DMS114 treated with DMSO at 0.1 percent for 48 hours (cell line): ENCODE results near the gene CLDN3.
A peak's percentile ranks its signal among the peaks of the same experiment; 100 is the strongest.

Experiments
- DNase-seq: peaks from one replicate; lab custom pipeline; 2025; ENCODE audit not compliant: unreplicated experiment; lab: John Stamatoyannopoulos, UW

The CLDN3 gene

GRCh38 chr7:73773700-73774517 lies 3.8 kb upstream of the CLDN3 start:
- no peak for DNase-seq

GRCh38 chr7:73770860-73771670 lies 995 bp upstream of the CLDN3 start:
- DNase-seq: no peak

DNA sequence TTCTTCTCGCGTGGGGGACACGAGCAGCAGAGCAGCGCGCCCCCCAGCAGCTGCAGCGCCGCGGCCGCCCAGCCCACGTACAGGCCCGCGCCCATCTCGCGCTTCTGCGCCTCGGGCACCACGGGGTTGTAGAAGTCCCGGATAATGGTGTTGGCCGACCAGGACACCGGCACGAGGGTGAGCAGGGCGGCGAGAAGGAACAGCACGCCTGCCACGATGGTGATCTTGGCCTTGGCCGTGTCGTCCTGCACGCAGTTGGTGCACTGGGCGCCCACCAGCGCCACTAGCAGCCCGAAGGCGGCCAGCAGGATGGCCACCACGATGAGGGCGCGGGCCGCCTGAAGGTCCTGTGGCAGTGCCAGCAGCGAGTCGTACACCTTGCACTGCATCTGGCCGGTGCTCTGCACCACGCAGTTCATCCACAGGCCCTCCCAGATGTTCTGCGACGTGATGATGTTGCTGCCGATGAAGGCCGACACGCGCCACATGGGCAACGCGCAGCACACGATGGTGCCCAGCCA lies 529 bp downstream of the CLDN3 start:
- DNase-seq: no peak

DNA sequence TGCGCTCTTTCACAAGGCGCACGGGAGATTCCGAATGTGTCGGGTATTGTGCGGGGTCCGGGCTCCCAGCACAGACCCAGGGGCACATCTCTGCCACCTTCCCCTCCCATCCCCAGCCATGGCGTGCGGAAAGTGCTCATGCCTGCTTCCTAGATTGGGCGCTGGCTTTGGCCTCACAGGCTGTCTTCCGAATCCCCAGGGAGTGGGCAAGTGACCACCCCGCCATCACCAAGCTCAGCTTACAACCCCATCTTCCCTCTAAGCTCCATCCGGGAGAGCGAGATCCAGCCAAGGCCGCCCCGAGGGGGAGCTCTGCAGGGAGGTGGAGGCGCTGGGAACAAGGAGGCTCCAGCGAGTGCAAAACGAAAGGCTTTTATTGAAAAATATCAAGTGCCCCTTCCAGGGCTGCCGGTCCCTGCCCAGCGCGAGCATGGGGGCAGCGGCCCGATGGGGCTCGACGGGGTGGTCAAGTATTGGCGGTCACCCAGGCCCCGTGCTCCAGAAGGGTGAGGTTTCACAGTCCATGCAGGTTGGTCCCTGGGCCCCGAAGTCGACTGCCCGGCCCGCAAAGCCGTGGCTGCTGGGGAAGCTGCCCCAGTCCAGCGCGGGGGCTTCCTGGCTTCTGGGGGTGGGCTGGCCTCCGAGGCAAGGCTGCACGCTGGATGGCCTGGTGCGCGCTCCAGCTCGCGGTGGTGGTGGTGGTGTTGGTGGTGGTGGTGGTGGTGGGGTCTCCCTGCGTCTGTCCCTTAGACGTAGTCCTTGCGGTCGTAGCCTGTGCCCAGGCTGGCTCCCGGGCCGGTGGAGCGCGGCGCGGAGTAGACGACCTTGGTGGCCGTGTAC lies 1.2 kb downstream of the CLDN3 start:
- no peak for DNase-seq

- no peak for DNase-seq
Measured at GRCh38 chr7:73766556-73767229, 3.4 kb downstream of the CLDN3 start.

DNA sequence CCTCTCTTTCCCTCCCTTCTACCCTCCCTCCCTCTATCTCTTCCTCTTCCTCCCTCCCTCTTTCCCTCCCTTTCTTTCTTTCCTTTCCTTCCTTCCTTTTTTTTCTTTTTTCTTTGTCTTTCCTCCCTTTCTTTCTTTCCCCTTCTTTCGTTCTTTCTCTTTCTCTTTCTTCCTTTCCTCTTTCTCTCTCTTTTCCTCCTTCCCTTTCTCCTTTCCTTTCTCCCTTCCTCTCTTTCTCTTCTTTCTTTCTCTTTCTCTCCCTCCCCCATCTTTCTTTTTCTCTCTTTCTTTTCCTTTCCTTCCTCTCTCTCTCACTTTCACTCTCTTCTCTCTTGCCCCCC lies 7.4 kb downstream of the CLDN3 start:
- DNase-seq: no peak

GRCh38 chr7:73761854-73762658 lies 8.0 kb downstream of the CLDN3 start:
- no peak for DNase-seq

GRCh38 chr7:73758581-73759138 lies 11.4 kb downstream of the CLDN3 start:
- no peak for DNase-seq

DNA sequence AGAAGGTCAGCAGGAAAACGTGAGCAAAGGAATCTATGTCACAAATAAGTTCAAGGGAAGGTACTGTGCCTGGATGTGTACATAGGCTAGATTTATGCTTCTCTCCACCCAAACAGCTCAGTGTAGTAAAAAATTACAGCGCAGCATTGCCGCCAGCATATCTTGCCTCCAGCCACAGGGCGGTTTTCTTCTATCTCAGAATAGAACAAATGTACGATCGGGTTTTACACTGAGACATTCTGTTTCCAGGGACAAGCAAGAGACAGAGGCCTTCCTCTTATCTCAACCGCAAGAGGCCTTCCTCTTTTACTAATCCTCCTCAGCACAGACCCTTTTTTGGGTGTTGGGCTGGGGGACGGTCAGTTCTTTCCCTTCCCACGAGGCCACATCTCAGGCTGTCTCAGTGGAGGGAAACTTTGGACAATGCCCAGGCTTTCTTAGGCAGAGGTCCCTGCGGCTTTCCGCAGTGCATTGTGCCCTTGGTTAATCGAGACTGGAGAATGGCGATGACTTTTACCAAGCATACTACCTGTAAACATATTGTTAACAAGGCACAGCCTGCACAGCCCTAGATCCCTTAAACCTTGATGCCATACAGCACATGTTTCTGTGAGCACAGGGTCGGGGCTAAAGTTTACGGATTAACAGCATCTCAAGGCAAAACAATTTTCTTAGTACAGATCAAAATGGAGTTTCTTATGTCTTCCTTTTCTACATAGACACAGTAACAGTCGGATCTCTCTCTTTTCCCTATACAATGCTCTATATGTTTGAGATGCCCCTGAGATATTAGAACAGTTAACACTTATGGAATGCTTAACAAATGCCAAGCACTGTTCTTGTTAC lies 19.9 kb downstream of the CLDN3 start:
- no peak for DNase-seq

GRCh38 chr7:73746378-73746777 lies 23.7 kb downstream of the CLDN3 start:
- DNase-seq: no peak

GRCh38 chr7:73742753-73743641 lies 27.1 kb downstream of the CLDN3 start:
- no peak for DNase-seq

DNA sequence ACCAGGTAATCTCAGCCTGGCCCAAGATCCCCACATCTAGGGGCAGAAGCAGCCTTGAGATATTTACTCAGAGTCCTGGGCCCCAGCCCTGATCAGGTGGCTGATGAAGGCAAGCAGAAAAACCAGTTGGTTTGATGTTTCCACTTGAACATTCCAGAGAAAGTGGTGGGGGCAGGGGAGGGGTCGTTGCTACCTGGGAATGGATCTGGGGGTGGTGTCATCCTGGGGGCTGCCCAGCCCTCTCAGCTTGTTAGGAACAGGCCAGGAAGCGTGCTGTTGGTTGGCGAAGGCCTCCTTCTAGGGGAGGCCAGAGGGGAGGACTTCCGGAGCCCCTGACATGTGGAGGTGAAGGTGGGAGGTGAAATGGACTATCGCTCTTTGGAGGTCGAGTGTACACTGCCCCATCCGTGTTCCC lies 27.7 kb downstream of the CLDN3 start:
- no peak for DNase-seq

- DNase-seq: no peak
Measured at GRCh38 chr7:73741600-73741999, 28.5 kb downstream of the CLDN3 start.

GRCh38 chr7:73740771-73741170 lies 29.3 kb downstream of the CLDN3 start:
- DNase-seq: no peak

- DNase-seq: no peak
Measured at GRCh38 chr7:73740212-73740611, 29.9 kb downstream of the CLDN3 start.

DNA sequence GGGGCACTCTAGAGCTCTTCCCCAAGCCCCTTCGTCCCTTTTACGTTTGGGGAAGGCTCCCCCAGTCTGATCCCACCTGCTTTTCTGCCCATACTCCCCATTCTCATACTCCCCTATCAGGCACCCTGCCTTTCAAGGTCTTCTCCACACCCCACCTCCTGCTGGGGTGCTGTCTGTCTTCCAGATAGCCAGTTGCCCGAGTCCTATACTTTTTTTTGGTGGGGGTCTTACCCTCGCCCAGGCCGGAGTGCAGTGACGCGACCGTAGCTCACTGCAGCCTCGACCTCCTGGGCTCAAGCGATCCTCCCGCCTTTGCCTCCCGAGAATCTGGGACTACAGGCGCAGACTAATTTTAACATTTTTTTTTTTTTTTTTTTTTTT lies 30.7 kb downstream of the CLDN3 start:
- DNase-seq: no peak

GRCh38 chr7:73738612-73739386 lies 31.3 kb downstream of the CLDN3 start, which contains the start of gene ABHD11:
TSS of gene ABHD11 (minus strand) at chr7:73738802. CDS start at chr7:73738770, 32 bp downstream.
- peak; percentile 73 for DNase-seq
